Panc1 (cell line): ENCODE results near the gene SCGB1C1. TPM values are rescaled to one million over a fixed set of nuclear protein-coding genes. Genes with fewer than 3 reads are reported as not detected.
"Not testable (repeated sequence)": the region's sequence is repeated elsewhere in the genome, so short reads cannot be mapped to it uniquely, and the experiment has no call there.

Experiments
- ATAC-seq: fragments of 200-7000 bp; cut with Tn5 transposase; 2 replicates; pipeline ENCODE4 v1.9.1; 2020; ENCODE audit warnings: mild to moderate bottlenecking, moderate library complexity
- BruUV-seq: library from RNA; stranded (reverse); fragments of 400-500 nt; replicated peaks from 2 replicates; lab custom pipeline; 2021; lab: Mats Ljungman, UMichigan
- CTCF ChIA-PET: fragments of 300-600 bp; sonication (Branson Sonifier 250); formaldehyde crosslinking; loops from one replicate; lab custom pipeline; 2022; ENCODE audit warnings: antibody characterized with exemption; lab: Charles Lee
- POLR2A ChIA-PET: fragments of 300-600 bp; sonication (Branson Sonifier 250); formaldehyde crosslinking; loops from one replicate; lab custom pipeline; 2022; ENCODE audit warnings: antibody characterized with exemption; lab: Charles Lee
- DNase-seq: peaks from one replicate; pipeline ENCODE4 v3.0.0-alpha.2; 2010; ENCODE audit warnings: low read depth, low spot score
- H3K27ac ChIP-seq: 2 replicates; pipeline ENCODE4 v1.5.1; 2011; ENCODE audit warnings: mild to moderate bottlenecking, low read length, inconsistent platforms
- H3K27me3 ChIP-seq: fragments of 200-500 bp; sonication (Bioruptor generic); 2 replicates; pipeline ENCODE4 v1.6.0; 2014; ENCODE audit warnings: low read length, inconsistent platforms; ENCODE audit not compliant: control insufficient read depth, insufficient read depth
- H3K36me3 ChIP-seq: fragments of 200-500 bp; sonication (Bioruptor generic); 2 replicates; pipeline ENCODE4 v1.5.1; 2014; ENCODE audit warnings: inconsistent platforms, mild to moderate bottlenecking, low read length, moderate library complexity; ENCODE audit not compliant: control insufficient read depth, insufficient read depth
- H3K4me1 ChIP-seq: 2 replicates; pipeline ENCODE4 v1.5.1; 2011; ENCODE audit warnings: inconsistent platforms, mild to moderate bottlenecking, low read length, moderate library complexity; ENCODE audit not compliant: control insufficient read depth, insufficient read depth
- H3K4me3 ChIP-seq, 2 experiments: 2 replicates each; pipeline ENCODE4 v1.5.1; 2011 to 2012; ENCODE audit warnings: low read depth in 2 of 2, low read length in 2 of 2, mild to moderate bottlenecking in 2 of 2, inconsistent platforms in 1 of 2, moderate library complexity in 1 of 2
- H3K9me3 ChIP-seq: fragments of 200-500 bp; sonication (Bioruptor generic); 2 replicates; pipeline ENCODE4 v1.5.1; 2014; ENCODE audit warnings: low read depth, mild to moderate bottlenecking, inconsistent platforms, low read length, moderate library complexity; ENCODE audit not compliant: control insufficient read depth, insufficient read depth
- CTCF ChIP-seq: fragments of 450-650 bp; IDR thresholded peaks from 2 replicates; pipeline ENCODE4 v1.5.1; 2017; ENCODE audit warnings: mild to moderate bottlenecking
- POLR2AphosphoS5 ChIP-seq: IDR thresholded peaks from 2 replicates; pipeline ENCODE4 v1.6.1; 2012; ENCODE audit warnings: mild to moderate bottlenecking, low read depth, low read length, moderate library complexity
- REST ChIP-seq, 2 experiments: IDR thresholded peaks; 2 replicates each; pipeline ENCODE4 v1.6.1; 2011 to 2012; ENCODE audit warnings: low read depth in 2 of 2, control low read depth in 1 of 2, low read length in 1 of 2, mild to moderate bottlenecking in 1 of 2, moderate library complexity in 1 of 2; ENCODE audit not compliant: insufficient read depth in 1 of 2
- SIN3A ChIP-seq: IDR thresholded peaks from 2 replicates; pipeline ENCODE4 v1.6.1; 2012; ENCODE audit warnings: low read depth, mild to moderate bottlenecking, low read length, moderate library complexity, borderline replicate concordance; ENCODE audit not compliant: insufficient read depth
- TCF7L2 ChIP-seq: IDR thresholded peaks from 2 replicates; pipeline ENCODE4 v1.6.1; 2011; ENCODE audit warnings: mild to moderate bottlenecking, low read depth, low read length, inconsistent platforms
- in situ Hi-C: cut with HindIII; loops from 2 replicates; pipeline ENCODE4 v1.10.0; 2016; ENCODE audit warnings: low sequenced_read_pairs, low pct_unique_long_range_greater_than_20kb
- intact Hi-C: fragments of 100-400 bp; cut with micrococcal nuclease; formaldehyde crosslinking; loops from one replicate; pipeline ENCODE4 v1.10.0; 2022; ENCODE audit not compliant: unreplicated experiment
- total RNA-seq: library from RNA; stranded (reverse); gene quantifications from one replicate; pipeline ENCODE4 v1.2.1, GENCODE V29; 2021; ENCODE audit not compliant: unreplicated experiment

Gene SCGB1C1
- total RNA-seq, 1 experiment from 2014 or later, result not detected

GRCh38 chr11:218815-219593 is 26.1 kb downstream of the SCGB1C1 start:
- DNase-seq (no peak), ATAC-seq (no peak)
- TF ChIP-seq CTCF, result no peak
- in situ Hi-C loops (no loop called here), intact Hi-C loops (loop anchor here (10.0 kb wide), 1 partner anchor 136 kb away; no protein-coding TSS in a partner anchor)
- Histone ChIP-seq H3K9me3 (no peaks in the 10 kb centered on the region), H3K27me3 (no peaks in the 10 kb centered on the region), H3K4me3 (no peak overlapping the region), H3K36me3 (peaks cover 5% of the 10 kb centered on the region), H3K4me1 (no peaks in the 10 kb centered on the region; the same call in 1 of the 2 replicates), H3K27ac (no peak overlapping the region)
- BruUV-seq, result no TSS peak
- POLR2A ChIA-PET, result no interaction called here
- CTCF ChIA-PET, result interaction anchor here (0.7 kb wide), 1 partner anchor 32 kb away, joined by 4 read pairs; no protein-coding TSS in a partner anchor

- H3K4me3 ChIP-seq, ATAC-seq, DNase-seq, CTCF ChIA-PET, H3K4me1 ChIP-seq, intact Hi-C loops, in situ Hi-C loops, H3K9me3 ChIP-seq, H3K27me3 ChIP-seq, POLR2A ChIA-PET, BruUV-seq, H3K27ac ChIP-seq, H3K36me3 ChIP-seq: not testable (repeated sequence)
These were observed 27.9 kb downstream of the SCGB1C1 start for GRCh38 chr11:220641-221215.

- CTCF ChIA-PET, result interaction anchor here (0.5 kb wide), 1 partner anchor 226 kb away, joined by 3 read pairs; no protein-coding TSS in a partner anchor
- in situ Hi-C loops, result no loop called here
These were observed 28.7 kb downstream of the SCGB1C1 start for GRCh38 chr11:221539-221938.

More at GRCh38 chr11:221539-221938, 28.7 kb downstream of the SCGB1C1 start:
- ATAC-seq, result no peak
- no peak overlapping the region for H3K4me3 ChIP-seq
- H3K36me3 ChIP-seq, result no peaks in the 10 kb centered on the region
- intact Hi-C loops, result no loop called here
- no peaks in the 10 kb centered on the region; the same call in 1 of the 2 replicates for H3K4me1 ChIP-seq
- POLR2A ChIA-PET, result no interaction called here
- no peak for DNase-seq
- H3K9me3 ChIP-seq, result no peaks in the 10 kb centered on the region
- no peaks in the 10 kb centered on the region for H3K27me3 ChIP-seq
- no TSS peak for BruUV-seq
- no peak overlapping the region for H3K27ac ChIP-seq
- TF ChIP-seq CTCF (no peak), TCF7L2 (no peak), SIN3A (no peak), POLR2AphosphoS5 (no peak), REST (IDR thresholded peaks at IDR 0.05; ENCODE audit: insufficient read depth in 1 of 2, low read depth in 2 of 2, low read length in 1 of 2) (no peak)
